HG03159 (cell line): ENCODE results near the gene DNAJC25.
A peak's percentile ranks its signal among the peaks of the same experiment; 100 is the strongest.

Experiments used
- ATAC-seq: cut with Tn5 transposase; IDR thresholded peaks from one replicate; pipeline ENCODE4 v1.9.1; 2021; ENCODE audit warnings: mild to moderate bottlenecking, moderate library complexity; ENCODE audit not compliant: unreplicated experiment

Gene DNAJC25

DNA sequence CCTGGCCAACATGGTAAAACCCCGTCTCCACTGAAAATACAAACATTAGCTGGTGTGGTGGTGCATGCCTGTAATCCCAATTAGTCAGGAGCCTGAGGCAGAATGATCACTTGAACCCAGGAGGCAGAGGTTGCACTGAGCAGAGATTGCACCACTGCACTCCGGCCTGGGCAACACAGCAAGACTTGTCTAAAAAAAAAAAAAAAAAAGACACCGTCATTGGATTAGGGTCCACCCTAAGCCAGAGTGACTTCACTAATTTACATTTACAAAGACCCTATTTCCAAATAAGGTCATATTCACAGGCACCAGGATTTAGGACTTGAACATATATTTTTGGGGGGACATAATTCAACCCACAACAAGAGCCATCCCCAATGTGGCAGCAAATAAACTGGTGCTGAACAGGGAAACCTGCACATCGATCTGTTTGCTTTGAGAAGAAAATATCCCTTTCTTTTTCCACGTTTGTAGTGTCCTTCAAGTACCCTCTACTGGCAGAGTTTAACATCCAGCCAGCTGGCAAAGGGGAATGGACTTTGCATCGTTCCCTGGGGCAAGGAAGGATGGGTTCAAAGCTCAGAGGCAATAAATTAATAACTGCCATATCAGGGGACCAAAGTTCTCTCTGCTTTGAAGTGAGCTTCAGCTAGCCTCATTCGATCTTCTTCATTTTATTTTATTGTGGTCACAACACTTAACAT lies 3.7 kb upstream of the DNAJC25 start:
- no peak for ATAC-seq

DNA sequence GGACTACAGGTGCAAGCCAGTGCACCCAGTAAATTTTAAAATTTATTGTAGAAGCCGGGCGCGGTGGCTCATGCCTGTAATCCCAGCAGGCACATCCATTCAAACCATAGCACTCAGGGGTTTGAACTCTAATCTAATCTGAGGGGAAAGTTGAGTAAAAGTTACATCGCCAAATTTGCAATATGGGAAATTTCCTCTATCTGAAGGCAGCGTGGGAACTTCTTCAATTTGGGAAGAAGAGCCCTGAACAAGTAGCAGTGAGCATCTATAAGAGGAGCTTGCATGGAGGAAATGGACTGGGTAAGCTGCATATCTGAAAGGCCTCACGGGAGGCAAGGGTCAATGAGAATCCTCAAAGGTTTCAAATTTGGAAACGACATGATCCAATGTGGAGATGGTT lies 2.7 kb upstream of the DNAJC25 start:
- ATAC-seq, result no peak

GRCh38 chr9:111630182-111630963 lies 761 bp upstream of the DNAJC25 start:
- peak; percentile 34 for ATAC-seq

GRCh38 chr9:111630964-111631213 lies 245 bp upstream of the DNAJC25 start:
- no peak for ATAC-seq

GRCh38 chr9:111632060-111632459 lies 926 bp downstream of the DNAJC25 start:
- no peak for ATAC-seq

GRCh38 chr9:111632695-111633388 lies 1.7 kb downstream of the DNAJC25 start:
- ATAC-seq, result no peak

- ATAC-seq, result no peak
These were observed 2.2 kb downstream of the DNAJC25 start for GRCh38 chr9:111633389-111633736.

DNA sequence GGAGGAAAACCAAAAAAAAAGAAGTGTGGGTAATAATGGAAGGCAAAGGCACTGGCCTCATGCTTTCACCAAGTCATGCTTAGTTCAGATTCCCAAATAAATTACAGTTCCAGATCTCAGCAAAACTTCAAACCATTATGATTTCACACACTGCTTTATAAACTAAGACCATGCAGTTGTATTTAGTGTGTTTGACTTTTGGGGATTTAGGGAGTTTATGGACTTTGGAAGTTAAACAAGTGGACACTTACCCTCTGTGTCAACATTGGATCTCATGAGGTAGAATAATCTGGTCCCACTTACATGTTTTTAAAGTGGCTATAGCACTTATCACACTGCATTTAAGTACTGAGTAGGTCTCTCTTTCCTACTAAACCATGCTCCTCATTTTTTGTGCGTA lies 3.7 kb downstream of the DNAJC25 start:
- no peak for ATAC-seq

- ATAC-seq, result no peak
These were observed 6.4 kb downstream of the DNAJC25 start for GRCh38 chr9:111637421-111637950.

GRCh38 chr9:111644195-111644772 lies 13.2 kb downstream of the DNAJC25 start:
- ATAC-seq, result no peak

GRCh38 chr9:111645806-111646205 lies 14.7 kb downstream of the DNAJC25 start:
- ATAC-seq, result no peak

GRCh38 chr9:111646417-111646816 lies 15.3 kb downstream of the DNAJC25 start:
- ATAC-seq, result no peak

GRCh38 chr9:111648066-111648465 lies 16.9 kb downstream of the DNAJC25 start:
- no peak for ATAC-seq

GRCh38 chr9:111649016-111649415 lies 17.9 kb downstream of the DNAJC25 start:
- ATAC-seq, result no peak

DNA sequence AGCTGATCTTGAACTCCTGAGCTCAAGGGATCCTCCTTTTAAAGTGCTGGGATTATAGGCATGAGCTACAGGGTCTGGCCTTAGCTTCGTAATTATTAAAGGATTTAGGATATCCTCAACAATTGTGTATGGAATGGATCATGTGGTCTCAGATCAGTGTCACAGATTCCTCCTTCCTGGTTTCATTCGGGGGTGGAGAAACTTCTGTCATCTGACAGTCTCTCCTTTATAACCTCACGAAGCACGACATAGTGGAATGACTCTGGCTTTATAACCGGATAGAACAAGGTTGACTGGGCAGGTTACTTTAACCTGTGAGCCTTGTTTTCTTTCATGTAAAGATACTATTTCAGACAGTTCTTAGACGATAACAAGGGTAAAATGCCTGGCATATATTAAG lies 25.9 kb downstream of the DNAJC25 start:
- ATAC-seq, result no peak

- no peak for ATAC-seq
These were observed 27.8 kb downstream of the DNAJC25 start for GRCh38 chr9:111658943-111659342.

DNA sequence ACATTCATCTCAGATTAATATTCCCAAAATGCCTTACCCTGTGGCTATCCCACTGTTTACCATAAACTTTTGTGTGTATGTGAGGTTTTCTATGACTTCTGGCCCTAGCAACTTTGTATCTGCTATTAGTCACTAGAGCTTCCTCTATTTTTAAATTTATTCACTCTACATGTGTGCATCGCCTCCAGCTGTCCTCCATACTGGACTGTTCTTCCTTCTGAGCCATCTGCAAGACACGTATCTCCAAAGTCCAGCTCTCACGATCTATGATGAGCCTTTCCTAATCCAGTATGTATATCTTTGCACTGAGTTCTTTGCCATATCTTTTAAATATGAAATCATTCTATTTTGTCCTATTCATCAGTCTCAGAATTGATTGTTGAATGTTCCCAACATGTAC lies 28.6 kb downstream of the DNAJC25 start:
- ATAC-seq, result no peak

DNA sequence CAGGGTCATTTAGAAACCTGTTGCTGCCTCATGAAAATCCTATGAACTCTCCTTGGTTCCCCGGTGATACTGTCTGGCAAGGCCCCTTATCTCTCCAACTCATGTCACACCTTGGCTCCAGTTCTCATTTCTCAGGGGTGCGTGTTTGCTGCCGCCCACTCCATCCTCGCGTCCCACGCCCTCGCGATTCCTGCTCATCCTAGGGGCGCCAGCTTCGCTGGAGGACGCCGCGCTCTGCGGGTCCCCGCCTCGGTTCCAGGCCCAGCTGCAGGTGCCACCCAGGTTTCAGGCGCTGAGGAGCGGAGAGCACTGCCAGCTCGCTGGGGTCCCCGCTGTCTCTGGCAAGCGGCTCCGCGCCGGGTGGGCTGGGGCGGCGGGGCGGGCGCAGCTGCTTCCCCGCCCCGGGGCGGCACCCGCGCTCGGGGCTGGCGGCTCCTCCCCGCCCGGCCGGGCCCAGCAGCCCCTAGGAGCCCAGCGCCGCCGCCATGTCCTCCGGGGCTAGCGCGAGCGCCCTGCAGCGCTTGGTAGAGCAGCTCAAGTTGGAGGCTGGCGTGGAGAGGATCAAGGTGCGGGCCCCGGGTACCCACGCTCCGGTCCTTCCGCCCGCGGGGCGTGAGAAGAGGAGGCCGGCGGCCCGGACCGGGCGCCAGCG lies 30.1 kb downstream of the DNAJC25 start, which contains the start of gene GNG10:
Gene GNG10, plus strand, starts transcription at position 456 of the 652 bp plus-strand sequence. Its CDS starts 30 bp downstream, at position 486.
- ATAC-seq, result peak; percentile 80

DNA sequence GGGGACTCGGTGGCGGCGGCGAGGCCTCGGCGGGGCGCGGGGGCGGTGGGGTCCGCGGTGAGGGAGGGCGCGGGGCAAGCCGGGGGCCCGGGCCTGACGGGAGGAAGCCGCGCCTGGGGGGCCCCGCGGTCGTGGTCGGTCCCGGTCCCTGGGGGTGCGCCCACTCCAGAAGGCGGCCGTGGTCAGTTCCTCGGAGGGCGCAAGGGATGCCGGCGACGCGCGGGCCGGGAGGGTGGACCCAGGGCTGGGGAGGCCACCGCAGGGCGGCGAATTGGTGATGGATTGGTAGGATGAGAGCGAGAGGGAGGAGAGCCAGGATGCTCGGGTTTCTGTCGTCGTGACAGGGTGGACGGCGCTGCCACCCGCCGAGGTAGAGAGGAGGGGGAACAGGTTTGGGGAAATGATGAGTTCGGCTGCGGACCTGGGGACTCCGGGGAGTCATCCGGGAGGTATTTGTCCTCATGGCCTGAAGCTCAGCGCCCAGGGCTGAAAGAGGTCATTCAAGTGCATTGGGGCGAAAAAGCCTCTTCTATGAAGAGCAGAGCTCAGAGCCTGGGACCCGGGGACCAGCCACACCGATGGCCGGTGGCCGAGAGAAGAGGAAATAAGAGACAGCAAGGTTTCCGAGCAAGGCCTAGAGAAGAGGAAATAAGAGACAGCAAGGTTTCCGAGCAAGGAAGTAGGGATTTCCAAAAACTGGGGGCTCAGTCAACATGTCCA lies 30.8 kb downstream of the DNAJC25 start:
- ATAC-seq, result peak; percentile 30

- peak; percentile 5 for ATAC-seq
These were observed 31.6 kb downstream of the DNAJC25 start for GRCh38 chr9:111662576-111663300.
